ENCODE measurements around the gene TPSB2.
"Not testable (repeated sequence)": the region's sequence is repeated elsewhere in the genome, so short reads cannot be mapped to it uniquely, and the experiment has no call there.

Gene TPSB2

DNA sequence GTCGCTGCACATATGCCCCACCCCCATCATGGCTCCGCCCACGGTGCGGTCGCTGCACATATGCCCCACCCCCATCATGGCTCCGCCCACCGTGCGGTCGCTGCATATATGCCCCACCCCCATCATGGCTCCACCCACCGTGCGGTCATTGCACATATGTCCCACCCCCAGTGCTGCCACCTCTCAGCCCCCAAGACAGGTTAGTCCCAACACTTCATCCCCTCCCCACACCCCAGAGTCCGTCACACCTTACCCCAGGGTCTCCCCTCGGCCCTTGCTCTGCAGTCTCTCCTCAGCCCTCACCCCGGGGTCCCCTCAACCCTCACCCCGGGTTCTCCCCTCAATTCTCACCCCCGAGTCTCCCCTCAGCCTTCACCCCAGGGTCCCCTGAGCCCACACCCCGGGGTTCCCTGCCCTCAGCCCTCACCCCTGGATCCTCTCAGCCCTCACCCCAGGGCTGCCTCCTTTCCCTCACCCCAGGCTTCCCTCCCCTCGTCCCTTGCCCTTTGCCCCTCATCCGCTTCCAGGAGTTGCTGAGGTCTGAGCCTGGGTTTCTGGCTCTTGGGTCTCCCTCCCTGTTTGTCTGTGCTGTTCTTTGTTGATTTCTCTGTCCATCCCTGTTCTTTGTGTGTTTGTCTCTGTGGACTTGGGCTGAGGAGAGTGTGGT, 30.5 kb downstream of the TPSB2 start:
- TF ChIP-seq EZH2 (optimal IDR thresholded peaks at IDR 0.05; ENCODE audit: low read depth, low read length), result no peak
- H4K20me1 ChIP-seq (ENCODE audit: insufficient read depth, low read length), result no peaks in the 10 kb centered on the region
- no peaks in the 10 kb centered on the region for H3K36me3 ChIP-seq (replicated peaks; ENCODE audit: insufficient read depth, low read length)
- no peaks in the 10 kb centered on the region for H3K9me2 ChIP-seq (replicated peaks; ENCODE audit: insufficient read depth, low read length)
- peaks cover 73% of the 10 kb centered on the region for H3K27me3 ChIP-seq (replicated peaks; ENCODE audit: insufficient read depth, low read length)
- H3K4me2 ChIP-seq (ENCODE audit: low read depth, low read length), result no peak overlapping the region
- H3K9ac ChIP-seq (ENCODE audit: low read length), result no peak overlapping the region
- H3K9me3 ChIP-seq (replicated peaks; ENCODE audit: insufficient read depth, low read length), result no peaks in the 10 kb centered on the region
- no peaks in the 10 kb centered on the region for H3F3A ChIP-seq (ENCODE audit: insufficient read depth, low read length)
- no peaks in the 10 kb centered on the region for H3K4me1 ChIP-seq (ENCODE audit: low read length)
- H3K27ac ChIP-seq (ENCODE audit: low read length), result no peak overlapping the region
- no peaks in the 10 kb centered on the region for H3K79me2 ChIP-seq (ENCODE audit: low read length)
- DNase-seq, result no peak
- no peak overlapping the region for H2AFZ ChIP-seq (ENCODE audit: low read length)
- no peak overlapping the region for H3K4me3 ChIP-seq (ENCODE audit: low read length)

DNA sequence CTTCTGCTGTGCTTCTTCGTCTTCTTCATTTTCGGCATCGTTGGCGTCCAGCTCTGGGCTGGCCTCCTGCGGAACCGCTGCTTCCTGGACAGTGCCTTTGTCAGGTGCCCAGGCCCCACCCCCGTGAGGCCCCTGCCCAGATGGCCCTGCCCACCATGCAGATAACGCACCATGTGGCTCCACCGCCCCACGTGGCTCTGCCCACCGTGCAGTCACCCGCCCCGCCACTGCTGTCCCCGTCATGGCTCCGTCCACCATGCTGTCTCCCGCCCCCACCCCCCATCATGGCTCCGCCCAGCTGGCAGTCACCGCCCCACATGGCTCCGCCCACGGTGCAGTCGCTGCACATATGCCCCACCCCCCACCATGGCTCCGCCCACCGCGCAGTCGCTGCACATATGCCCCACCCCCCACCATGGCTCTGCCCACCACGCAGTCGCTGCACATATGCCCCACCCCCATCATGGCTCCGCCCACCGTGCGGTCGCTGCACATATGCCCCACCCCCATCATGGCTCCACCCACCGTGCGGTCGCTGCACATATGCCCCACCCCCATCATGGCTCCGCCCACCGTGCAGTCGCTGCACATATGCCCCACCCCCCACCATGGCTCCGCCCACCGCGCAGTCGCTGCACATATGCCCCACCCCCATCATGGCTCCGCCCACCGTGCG, 31.2 kb downstream of the TPSB2 start:
- not testable (repeated sequence) for H4K20me1 ChIP-seq (ENCODE audit: insufficient read depth, low read length)

DNA sequence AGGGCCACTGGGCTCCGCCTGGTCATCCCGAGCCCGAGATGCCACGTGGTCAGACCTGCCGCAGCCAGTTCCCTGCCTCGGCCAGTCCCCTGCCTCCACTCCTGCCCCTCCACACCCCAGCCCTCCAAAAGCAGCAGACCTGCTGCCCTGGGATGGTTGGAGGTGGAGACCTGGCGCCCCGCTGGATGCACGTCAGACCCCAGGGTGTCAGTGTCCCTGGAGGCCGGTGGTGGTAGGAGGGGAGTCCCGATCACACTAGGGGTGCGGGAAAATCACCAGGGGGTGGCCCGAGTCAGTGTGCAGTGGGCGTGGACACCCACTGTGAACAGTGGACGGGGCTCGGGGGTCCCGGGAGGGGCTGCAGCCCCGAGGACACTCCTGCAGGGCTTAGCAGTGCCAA, 31.8 kb downstream of the TPSB2 start:
- Histone ChIP-seq H3F3A (ENCODE audit: insufficient read depth, low read length) (no peaks in the 10 kb centered on the region), H3K36me3 (replicated peaks; ENCODE audit: insufficient read depth, low read length) (no peaks in the 10 kb centered on the region)

More for the DNA sequence above, 31.2 kb downstream of the TPSB2 start:
- not testable (repeated sequence) for DNase-seq; H2AFZ ChIP-seq (ENCODE audit: low read length); H3K9me3 ChIP-seq (replicated peaks; ENCODE audit: insufficient read depth, low read length); H3F3A ChIP-seq (ENCODE audit: insufficient read depth, low read length); H3K4me3 ChIP-seq (ENCODE audit: low read length); H3K4me2 ChIP-seq (ENCODE audit: low read depth, low read length); H3K9ac ChIP-seq (ENCODE audit: low read length); H3K79me2 ChIP-seq (ENCODE audit: low read length); H3K9me2 ChIP-seq (replicated peaks; ENCODE audit: insufficient read depth, low read length); H3K36me3 ChIP-seq (replicated peaks; ENCODE audit: insufficient read depth, low read length); H3K4me1 ChIP-seq (ENCODE audit: low read length); H3K27ac ChIP-seq (ENCODE audit: low read length)
- H3K27me3 ChIP-seq (replicated peaks; ENCODE audit: insufficient read depth, low read length), result peaks cover 73% of the 10 kb centered on the region

DNA sequence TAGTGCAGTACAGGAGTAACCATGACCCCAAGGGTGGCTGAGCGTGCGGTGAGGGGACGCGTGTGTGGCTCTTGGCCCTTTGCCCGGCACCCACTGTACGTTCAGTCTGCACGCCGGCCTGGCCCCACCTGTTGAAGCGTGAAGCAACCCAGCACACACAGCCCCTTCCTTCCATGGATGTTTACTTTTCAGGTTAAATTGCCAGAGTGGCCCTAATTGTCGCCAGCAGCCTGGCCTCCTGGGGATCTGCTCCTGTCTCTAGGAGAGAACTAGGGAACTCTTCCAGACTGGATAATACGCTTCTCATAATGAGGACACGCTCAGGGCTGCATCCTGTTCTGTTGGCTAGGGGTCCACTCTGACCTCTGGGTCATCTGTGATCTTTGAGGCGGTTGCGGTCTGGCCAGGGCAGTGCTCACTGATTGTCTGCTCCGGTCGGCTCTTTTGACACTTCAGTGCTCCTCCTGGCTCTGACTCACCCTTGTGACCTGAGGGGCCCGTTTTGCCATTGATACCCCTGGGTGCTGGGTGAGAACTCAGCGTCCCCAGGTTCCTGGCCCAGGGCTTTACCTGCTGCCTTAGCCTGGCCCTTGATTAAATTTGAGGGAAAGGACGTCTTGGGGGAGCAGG, 32.6 kb downstream of the TPSB2 start:
- no peak for TF ChIP-seq EZH2phosphoT487 (IDR thresholded peaks at IDR 0.05; ENCODE audit: low read length)
- TF ChIP-seq, protein P1, sequence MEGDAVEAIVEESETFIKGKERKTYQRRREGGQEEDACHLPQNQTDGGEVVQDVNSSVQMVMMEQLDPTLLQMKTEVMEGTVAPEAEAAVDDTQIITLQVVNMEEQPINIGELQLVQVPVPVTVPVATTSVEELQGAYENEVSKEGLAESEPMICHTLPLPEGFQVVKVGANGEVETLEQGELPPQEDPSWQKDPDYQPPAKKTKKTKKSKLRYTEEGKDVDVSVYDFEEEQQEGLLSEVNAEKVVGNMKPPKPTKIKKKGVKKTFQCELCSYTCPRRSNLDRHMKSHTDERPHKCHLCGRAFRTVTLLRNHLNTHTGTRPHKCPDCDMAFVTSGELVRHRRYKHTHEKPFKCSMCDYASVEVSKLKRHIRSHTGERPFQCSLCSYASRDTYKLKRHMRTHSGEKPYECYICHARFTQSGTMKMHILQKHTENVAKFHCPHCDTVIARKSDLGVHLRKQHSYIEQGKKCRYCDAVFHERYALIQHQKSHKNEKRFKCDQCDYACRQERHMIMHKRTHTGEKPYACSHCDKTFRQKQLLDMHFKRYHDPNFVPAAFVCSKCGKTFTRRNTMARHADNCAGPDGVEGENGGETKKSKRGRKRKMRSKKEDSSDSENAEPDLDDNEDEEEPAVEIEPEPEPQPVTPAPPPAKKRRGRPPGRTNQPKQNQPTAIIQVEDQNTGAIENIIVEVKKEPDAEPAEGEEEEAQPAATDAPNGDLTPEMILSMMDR (IDR thresholded peaks at IDR 0.05; ENCODE audit: low read length), result no peak
- no peak for TF ChIP-seq EZH2 (optimal IDR thresholded peaks at IDR 0.05; ENCODE audit: low read depth, low read length)
- no peak overlapping the region for H2AFZ ChIP-seq (ENCODE audit: low read length)
- H3K9me2 ChIP-seq (replicated peaks; ENCODE audit: insufficient read depth, low read length), result no peaks in the 10 kb centered on the region
- no peak overlapping the region for H3K27ac ChIP-seq (ENCODE audit: low read length)
- peaks cover 73% of the 10 kb centered on the region for H3K27me3 ChIP-seq (replicated peaks; ENCODE audit: insufficient read depth, low read length)
- no peaks in the 10 kb centered on the region for H3K9me3 ChIP-seq (replicated peaks; ENCODE audit: insufficient read depth, low read length)
- H3F3A ChIP-seq (ENCODE audit: insufficient read depth, low read length), result no peaks in the 10 kb centered on the region
- H3K4me3 ChIP-seq (ENCODE audit: low read length), result no peak overlapping the region
- H3K36me3 ChIP-seq (replicated peaks; ENCODE audit: insufficient read depth, low read length), result no peaks in the 10 kb centered on the region
- H3K4me2 ChIP-seq (ENCODE audit: low read depth, low read length), result no peak overlapping the region
- H3K4me1 ChIP-seq (ENCODE audit: low read length), result no peaks in the 10 kb centered on the region
- no peaks in the 10 kb centered on the region for H3K79me2 ChIP-seq (ENCODE audit: low read length)
- no peak for DNase-seq
- no peak overlapping the region for H3K9ac ChIP-seq (ENCODE audit: low read length)
- no peaks in the 10 kb centered on the region for H4K20me1 ChIP-seq (ENCODE audit: insufficient read depth, low read length)

More for the DNA sequence above, 31.8 kb downstream of the TPSB2 start:
- H3K27ac ChIP-seq (ENCODE audit: low read length), result no peak overlapping the region
- H3K9me2 ChIP-seq (replicated peaks; ENCODE audit: insufficient read depth, low read length), result no peaks in the 10 kb centered on the region
- no peaks in the 10 kb centered on the region for H4K20me1 ChIP-seq (ENCODE audit: insufficient read depth, low read length)
- H3K4me3 ChIP-seq (ENCODE audit: low read length), result no peak overlapping the region
- no peak overlapping the region for H2AFZ ChIP-seq (ENCODE audit: low read length)
- no peaks in the 10 kb centered on the region for H3K9me3 ChIP-seq (replicated peaks; ENCODE audit: insufficient read depth, low read length)
- DNase-seq, result no peak
- peaks cover 73% of the 10 kb centered on the region for H3K27me3 ChIP-seq (replicated peaks; ENCODE audit: insufficient read depth, low read length)
- TF ChIP-seq EZH2phosphoT487 (IDR thresholded peaks at IDR 0.05; ENCODE audit: low read length), result no peak
- TF ChIP-seq EZH2 (optimal IDR thresholded peaks at IDR 0.05; ENCODE audit: low read depth, low read length), result no peak
- TF ChIP-seq, protein P1 (IDR thresholded peaks at IDR 0.05; ENCODE audit: low read length), result no peak
- no peaks in the 10 kb centered on the region for H3K4me1 ChIP-seq (ENCODE audit: low read length)
- no peak overlapping the region for H3K9ac ChIP-seq (ENCODE audit: low read length)
- H3K79me2 ChIP-seq (ENCODE audit: low read length), result no peaks in the 10 kb centered on the region
- no peak overlapping the region for H3K4me2 ChIP-seq (ENCODE audit: low read depth, low read length)
